ENCODE results near the gene AGBL1. TPM values are rescaled to one million over a fixed set of nuclear protein-coding genes. Genes with fewer than 3 reads are reported as not detected.

The AGBL1 gene
- total RNA-seq, 1 donor from 2014 or later, result not detected

DNA sequence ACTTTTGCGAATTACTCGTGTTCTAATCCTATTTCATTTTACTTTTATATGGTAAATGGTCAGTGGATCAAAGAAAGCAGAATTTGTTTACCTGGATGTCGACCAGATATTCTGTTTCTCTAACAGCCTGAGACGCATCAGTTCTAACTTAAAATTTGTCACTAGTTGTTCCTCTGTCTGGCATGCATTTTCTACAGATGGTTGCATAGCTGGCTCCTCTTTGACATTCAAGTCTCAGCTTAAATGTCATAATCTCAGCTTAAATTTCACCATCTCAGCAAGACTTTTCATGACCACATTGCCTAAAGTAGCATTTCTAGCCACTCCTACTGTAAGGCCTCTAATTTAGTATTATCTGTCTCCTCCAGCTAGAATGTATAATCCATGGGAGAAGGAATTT is 609.3 kb downstream of the AGBL1 start:
- Histone ChIP-seq H3K4me1 (no peaks in the 10 kb centered on the region), H3K4me3 (no peak overlapping the region), H3K27ac (replicated peaks) (no peak overlapping the region), H3K36me3 (no peaks in the 10 kb centered on the region), H3K9me3 (replicated peaks) (no peaks in the 10 kb centered on the region), H3K27me3 (ENCODE audit: low read depth) (no peaks in the 10 kb centered on the region)
- TF ChIP-seq, protein P1, sequence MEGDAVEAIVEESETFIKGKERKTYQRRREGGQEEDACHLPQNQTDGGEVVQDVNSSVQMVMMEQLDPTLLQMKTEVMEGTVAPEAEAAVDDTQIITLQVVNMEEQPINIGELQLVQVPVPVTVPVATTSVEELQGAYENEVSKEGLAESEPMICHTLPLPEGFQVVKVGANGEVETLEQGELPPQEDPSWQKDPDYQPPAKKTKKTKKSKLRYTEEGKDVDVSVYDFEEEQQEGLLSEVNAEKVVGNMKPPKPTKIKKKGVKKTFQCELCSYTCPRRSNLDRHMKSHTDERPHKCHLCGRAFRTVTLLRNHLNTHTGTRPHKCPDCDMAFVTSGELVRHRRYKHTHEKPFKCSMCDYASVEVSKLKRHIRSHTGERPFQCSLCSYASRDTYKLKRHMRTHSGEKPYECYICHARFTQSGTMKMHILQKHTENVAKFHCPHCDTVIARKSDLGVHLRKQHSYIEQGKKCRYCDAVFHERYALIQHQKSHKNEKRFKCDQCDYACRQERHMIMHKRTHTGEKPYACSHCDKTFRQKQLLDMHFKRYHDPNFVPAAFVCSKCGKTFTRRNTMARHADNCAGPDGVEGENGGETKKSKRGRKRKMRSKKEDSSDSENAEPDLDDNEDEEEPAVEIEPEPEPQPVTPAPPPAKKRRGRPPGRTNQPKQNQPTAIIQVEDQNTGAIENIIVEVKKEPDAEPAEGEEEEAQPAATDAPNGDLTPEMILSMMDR (IDR thresholded peaks at IDR 0.05; ENCODE audit: borderline replicate concordance), result no peak
- intact Hi-C loops (cut with micrococcal nuclease), result no loop called here
- no peak for DNase-seq

DNA sequence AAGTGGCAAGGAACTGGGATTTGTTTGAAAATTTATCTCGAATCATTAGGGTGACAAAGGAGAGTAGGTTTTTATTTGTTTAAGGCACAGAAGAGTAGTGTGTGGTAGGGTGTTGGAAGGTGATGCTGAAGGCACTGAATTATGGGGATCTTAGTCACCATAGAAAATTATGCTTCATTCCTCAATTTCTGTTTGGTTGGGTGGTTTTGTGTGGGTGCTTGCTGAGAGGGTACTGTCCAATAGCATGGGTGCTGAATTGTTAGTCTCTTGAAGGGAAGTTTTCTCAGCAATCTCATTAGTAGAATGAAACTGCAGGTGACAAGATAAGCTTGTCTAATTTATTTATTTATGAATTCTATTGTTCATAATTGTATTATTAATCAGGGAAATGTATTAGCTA is 610.9 kb downstream of the AGBL1 start:
- no peak for DNase-seq
- Histone ChIP-seq H3K4me3 (no peak overlapping the region), H3K27ac (replicated peaks) (no peak overlapping the region), H3K9me3 (replicated peaks) (no peaks in the 10 kb centered on the region), H3K36me3 (no peaks in the 10 kb centered on the region), H3K4me1 (no peaks in the 10 kb centered on the region), H3K27me3 (ENCODE audit: low read depth) (no peaks in the 10 kb centered on the region)
- TF ChIP-seq, protein P1 (IDR thresholded peaks at IDR 0.05; ENCODE audit: borderline replicate concordance), result no peak
- intact Hi-C loops (cut with micrococcal nuclease), result no loop called here

DNA sequence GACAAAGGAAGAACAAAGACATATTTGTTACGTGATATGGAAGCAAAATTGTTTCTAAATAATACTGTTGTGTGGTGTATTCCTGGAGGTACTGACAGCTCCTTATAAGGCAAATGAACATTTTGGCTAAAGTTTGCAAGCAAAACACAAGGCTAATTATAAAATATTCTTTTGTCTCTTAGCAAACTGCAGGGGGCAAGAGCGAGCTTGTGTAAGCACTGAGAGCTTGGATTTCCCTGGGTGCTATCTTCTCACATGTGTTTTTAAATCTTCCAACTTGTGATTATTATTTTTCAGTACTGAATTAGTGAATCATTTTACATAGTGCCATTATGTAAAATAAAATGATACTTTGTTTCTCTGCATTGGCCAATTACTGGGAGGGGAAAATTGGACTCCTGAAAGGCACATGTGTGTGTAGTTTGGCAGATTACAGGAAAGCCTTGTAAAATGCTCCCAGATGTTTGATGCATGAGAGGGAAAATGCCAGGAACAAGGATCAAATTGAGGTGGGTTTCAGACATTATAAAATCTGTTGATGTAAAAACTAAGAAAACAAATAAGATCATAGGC is 611.5 kb downstream of the AGBL1 start:
- Histone ChIP-seq H3K27ac (replicated peaks) (no peak overlapping the region), H3K36me3 (no peaks in the 10 kb centered on the region), H3K27me3 (ENCODE audit: low read depth) (no peaks in the 10 kb centered on the region), H3K4me3 (no peak overlapping the region), H3K4me1 (no peaks in the 10 kb centered on the region), H3K9me3 (replicated peaks) (no peaks in the 10 kb centered on the region)
- intact Hi-C loops (cut with micrococcal nuclease), result no loop called here
- TF ChIP-seq, protein P1 (IDR thresholded peaks at IDR 0.05; ENCODE audit: borderline replicate concordance), result peak; percentile 42
- DNase-seq, result no peak

DNA sequence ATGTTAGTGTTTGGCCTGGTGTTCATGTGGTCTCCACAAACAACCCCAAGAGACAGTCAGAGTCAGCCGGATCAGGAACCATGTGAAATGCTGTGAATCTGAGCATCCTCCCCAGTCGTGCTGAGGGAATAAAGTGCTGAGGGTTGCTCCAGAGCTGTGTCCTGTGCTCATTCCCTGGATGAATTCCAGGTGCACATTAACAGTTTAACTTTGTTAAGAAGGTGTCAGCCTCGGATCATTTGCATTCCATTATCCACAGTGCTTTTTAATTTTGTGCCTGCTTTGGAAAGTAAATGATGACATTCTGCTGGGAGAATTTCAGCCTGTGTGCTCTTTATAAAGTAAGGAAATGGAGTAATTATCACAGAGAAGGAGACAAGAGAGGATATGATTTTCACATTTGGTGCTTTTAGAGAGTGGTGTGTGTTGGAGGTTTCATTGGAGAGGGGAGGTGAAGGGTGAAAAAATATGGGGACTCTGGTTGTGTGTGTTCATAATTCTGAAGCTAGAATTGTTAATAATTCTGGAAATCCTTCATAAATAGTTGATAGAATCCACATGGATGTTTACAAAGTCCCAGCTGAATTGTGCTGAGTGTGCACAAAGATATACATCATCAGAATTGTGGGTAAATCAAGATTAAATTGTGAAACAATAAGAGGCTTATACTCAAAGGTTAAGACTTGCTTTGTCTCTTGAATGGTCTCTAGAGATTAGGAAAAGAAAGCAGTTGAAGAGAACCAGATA is 621.4 kb downstream of the AGBL1 start:
- Histone ChIP-seq H3K4me3 (no peak overlapping the region), H3K27ac (replicated peaks) (no peak overlapping the region), H3K27me3 (ENCODE audit: low read depth) (no peaks in the 10 kb centered on the region), H3K4me1 (no peaks in the 10 kb centered on the region), H3K9me3 (replicated peaks) (peaks cover 4% of the 10 kb centered on the region), H3K36me3 (no peaks in the 10 kb centered on the region)
- TF ChIP-seq, protein P1 (IDR thresholded peaks at IDR 0.05; ENCODE audit: borderline replicate concordance), result no peak
- DNase-seq, result no peak
- intact Hi-C loops (cut with micrococcal nuclease), result no loop called here

DNA sequence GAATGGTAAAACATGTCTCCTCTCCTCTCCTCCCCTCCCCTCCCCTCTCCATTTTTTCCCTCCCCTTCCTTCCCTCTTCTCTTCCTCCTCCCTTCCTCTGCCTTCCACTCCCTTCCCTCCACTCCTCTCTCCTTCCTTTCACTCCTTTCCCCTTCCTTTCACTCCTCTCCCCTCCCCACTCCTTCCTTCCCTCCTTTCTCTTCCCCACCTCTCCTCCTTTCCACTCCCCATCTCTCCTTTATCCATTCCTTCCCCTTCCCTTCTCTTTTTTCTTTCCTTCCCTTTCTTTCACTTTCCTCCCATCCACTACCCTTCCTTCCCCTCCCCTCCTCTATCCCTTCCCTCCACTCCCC is 621.9 kb downstream of the AGBL1 start:
- Histone ChIP-seq H3K27me3 (ENCODE audit: low read depth) (no peaks in the 10 kb centered on the region), H3K36me3 (no peaks in the 10 kb centered on the region), H3K27ac (replicated peaks) (no peak overlapping the region), H3K4me3 (no peak overlapping the region), H3K4me1 (no peaks in the 10 kb centered on the region), H3K9me3 (replicated peaks) (peaks cover 4% of the 10 kb centered on the region)
- intact Hi-C loops (cut with micrococcal nuclease), result no loop called here
- TF ChIP-seq, protein P1 (IDR thresholded peaks at IDR 0.05; ENCODE audit: borderline replicate concordance), result no peak
- no peak for DNase-seq

Measured in left ventricle myocardium inferior (tissue), 1 donor.